HG02938 (cell line): Measurements from ENCODE around the gene PRODH.
"Not testable (repeated sequence)": the region's sequence is repeated elsewhere in the genome, so short reads cannot be mapped to it uniquely, and the experiment has no call there.

ENCODE experiments used
- ATAC-seq: cut with Tn5 transposase; IDR thresholded peaks from one replicate; pipeline ENCODE4 v1.9.1; 2021; ENCODE audit warnings: mild to moderate bottlenecking, moderate library complexity; ENCODE audit not compliant: unreplicated experiment

Gene PRODH

DNA sequence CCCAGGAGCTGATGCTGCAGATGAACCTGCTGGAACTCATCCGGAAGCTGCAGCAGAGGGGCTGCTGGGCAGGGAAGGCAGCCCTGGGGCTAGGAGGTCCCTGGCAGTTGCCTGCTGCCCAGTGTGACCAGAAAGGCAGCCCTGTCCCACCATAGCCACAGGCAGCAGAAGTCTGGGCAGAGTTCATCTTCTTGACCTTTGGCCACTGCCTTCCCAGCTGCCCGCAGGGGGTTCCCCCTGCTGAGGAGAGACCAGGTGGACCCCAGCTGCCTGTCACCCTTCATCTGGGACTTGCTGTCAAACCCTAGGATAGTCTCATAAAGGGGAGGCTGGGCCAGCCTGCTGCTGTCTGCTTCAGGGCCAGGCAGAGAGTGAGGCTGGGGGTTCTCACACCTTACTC lies 24.6 kb downstream of the PRODH start:
- ATAC-seq = not testable (repeated sequence)

GRCh38 chr22:18909556-18909955 lies 26.5 kb downstream of the PRODH start:
- no peak for ATAC-seq

DNA sequence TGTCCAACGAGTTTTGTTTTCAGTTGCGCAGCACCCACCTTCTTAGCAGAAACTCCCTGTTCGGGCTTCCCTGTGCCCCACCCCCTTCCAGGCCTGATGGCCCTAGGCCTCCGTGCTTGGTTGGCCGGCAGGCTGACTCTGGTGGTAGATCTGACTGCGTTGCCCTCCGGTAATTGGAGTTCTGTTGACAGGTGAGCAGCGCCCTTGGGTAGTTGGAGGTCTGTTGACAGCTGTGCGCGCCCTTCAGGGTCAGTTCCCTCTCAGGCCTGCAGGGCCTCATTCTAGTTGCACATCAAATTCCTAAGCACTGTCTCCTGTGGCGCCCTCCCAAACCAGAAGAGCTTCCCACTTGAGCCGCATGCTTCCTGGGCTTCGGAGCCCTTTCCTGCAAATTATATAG lies 29.2 kb downstream of the PRODH start:
- ATAC-seq = no peak

- peak; percentile 24 for ATAC-seq
Measured at GRCh38 chr22:18906410-18906745, 29.7 kb downstream of the PRODH start.

DNA sequence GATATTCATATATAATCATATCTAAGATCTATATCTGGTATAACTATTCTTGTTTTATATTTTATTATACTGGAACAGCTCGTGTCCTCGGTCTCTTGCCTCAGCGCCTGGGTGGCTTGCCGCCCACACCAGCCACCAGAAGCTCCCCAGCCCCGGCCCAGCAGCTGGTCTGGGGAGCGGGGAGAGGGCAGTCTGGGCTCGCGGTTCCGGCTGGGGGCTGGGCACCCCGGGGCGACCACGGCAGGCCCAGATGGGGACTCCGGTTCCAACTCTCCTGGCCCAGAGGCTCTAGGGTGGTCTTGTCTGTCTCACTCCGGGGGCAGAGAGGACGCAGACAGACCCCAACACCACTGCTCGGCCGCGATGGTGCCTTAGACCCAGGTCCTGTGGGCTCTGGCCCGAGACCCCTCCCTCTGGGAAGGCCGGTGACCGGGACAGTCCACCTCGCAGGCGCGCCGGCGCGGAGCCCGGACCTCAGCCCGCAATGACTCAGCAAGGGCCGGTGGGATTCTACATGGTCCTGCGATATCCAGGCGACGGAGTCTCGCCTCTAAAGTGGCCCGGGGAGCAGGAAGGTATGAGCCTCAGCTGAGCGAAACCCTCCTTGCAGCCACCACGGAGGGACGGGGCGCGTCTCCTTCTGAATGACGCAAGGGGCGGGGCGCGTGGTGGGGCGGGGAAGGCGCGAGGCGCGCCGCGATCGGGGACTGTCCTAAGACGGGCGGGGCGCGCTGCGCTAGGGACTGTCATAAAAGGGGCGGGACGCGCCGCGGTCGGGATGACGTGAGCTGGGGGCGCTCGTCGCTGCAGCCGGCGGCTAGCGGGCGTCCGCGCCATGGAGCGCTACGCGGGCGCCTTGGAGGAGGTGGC lies 30.3 kb downstream of the PRODH start, which contains the start of gene DGCR6:
DGCR6 (plus strand) TSS at position 781 of the 870 bp plus-strand sequence; CDS start at position 836, 55 bp downstream.
- ATAC-seq = peak; percentile 61

GRCh38 chr22:18896037-18896657 lies 39.9 kb downstream of the PRODH start:
- ATAC-seq = not testable (repeated sequence)

DNA sequence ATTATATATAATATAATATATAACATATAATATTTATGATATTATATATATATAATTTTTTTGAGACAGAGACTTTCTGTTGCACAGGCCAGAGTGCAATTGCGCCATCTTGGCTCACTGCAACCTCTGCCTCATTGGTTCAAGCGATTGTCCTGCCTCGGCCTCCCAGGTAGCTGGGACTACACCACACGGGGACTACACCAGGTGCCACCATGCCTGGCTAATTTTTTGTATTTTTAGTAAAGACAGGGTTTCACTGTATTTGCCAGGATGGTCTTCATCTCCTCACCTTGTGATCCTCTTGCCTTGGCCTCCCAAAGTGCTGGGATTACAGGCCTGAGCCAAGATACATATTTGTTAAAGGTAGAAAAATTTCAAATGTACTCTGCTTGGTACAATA lies 42.3 kb downstream of the PRODH start:
- ATAC-seq = not testable (repeated sequence)

DNA sequence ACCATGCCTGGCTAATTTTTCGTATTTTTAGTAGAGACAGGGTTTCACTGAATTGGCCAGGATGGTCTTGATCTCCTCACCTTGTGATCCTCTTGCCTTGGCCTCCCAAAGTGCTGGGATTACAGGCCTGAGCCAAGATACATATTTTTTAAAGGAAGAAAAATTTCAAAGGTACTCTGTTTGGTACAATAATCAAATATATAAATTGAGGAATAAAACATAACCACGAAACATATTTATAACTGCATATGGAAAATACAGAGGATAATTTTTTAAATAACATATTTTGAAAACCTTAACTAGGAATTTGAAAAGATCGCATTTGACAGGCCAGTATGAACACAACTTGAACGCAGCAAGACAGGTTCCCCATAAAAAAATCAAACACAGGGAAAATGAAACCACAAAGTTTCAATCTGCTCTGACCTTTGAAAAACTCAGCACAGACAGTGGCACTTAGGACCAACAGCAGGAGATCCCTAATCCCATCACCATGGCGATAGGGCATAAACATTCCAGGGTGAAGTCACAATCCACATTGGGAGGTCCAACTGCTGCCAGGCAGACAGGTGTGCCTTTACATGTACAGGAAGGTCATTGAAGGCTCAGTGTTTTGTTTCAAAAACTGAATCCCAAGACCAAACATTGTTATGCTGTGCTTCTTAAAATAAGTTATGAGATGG lies 45.4 kb downstream of the PRODH start:
- not testable (repeated sequence) for ATAC-seq

DNA sequence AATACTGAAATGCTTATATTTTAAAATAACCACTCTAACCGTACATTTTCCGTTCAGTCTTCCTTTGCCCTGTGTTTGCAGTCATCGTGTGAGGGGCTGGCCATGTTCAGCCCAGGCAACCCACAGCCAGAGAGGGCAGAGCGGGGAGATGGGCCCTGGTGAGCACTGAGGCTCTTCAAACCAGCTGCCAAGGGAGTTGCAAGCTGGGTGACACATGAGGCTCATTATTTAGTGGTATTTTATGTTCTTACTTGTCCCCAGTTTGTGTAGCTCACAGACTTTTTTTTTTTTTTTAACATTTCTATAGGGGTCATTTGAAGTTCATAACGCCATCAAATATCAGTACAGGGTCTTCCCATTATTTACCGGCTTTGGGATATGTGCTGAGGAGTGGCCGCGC lies 48.0 kb downstream of the PRODH start:
- ATAC-seq = no peak

- not testable (repeated sequence) for ATAC-seq
Measured at GRCh38 chr22:18884465-18884864, 51.6 kb downstream of the PRODH start.

DNA sequence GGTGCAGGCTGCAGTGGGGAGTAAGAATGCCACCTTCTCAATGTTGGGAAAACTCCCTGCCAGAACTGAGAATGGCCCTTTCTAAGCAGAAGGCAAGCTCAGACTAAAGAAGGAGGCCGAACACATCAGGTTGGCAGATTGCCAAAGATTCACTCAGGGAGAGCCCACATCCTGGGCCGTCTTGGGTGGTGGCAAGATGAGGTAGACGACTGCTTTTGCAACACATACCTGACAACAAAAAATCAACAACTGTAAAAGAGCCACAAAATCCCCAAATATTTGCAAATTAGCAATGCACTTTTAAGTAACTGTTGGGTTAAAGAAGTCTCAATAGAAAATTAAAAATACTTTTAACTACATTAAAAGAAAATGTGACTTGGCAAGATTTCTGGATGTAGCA lies 54.8 kb downstream of the PRODH start:
- ATAC-seq = not testable (repeated sequence)
